Smooth muscle cell (in vitro differentiated cells): Measurements from ENCODE around the gene CHAD. TPM values are rescaled to one million over a fixed set of nuclear protein-coding genes. Genes with fewer than 3 reads are reported as not detected.
A peak's percentile ranks its signal among the peaks of the same experiment; 100 is the strongest.
"Not testable (repeated sequence)": the region's sequence is repeated elsewhere in the genome, so short reads cannot be mapped to it uniquely, and the experiment has no call there.

Source experiments
- DNase-seq: peaks from one replicate; lab custom pipeline; 2025; ENCODE audit not compliant: unreplicated experiment; lab: John Stamatoyannopoulos, UW
- H2AFZ ChIP-seq: fragments of 200-600 bp; sonication (generic); 2 replicates; pipeline ENCODE4 v1.6.0; 2016; ENCODE audit warnings: antibody characterized with exemption, low read depth, mild to moderate bottlenecking
- H3F3A ChIP-seq: fragments of 200-600 bp; sonication (generic); 2 replicates; pipeline ENCODE4 v1.6.0; 2017; ENCODE audit warnings: antibody characterized with exemption, low read depth
- H3K27ac ChIP-seq: fragments of 200-600 bp; sonication (generic); 2 replicates; pipeline ENCODE4 v1.5.1; 2016; ENCODE audit warnings: low read depth, mild to moderate bottlenecking
- H3K27me3 ChIP-seq: fragments of 200-600 bp; sonication (generic); 2 replicates; pipeline ENCODE4 v1.6.1; 2016; ENCODE audit warnings: low read depth, mild to moderate bottlenecking
- H3K36me3 ChIP-seq: fragments of 200-600 bp; sonication (generic); 2 replicates; pipeline ENCODE4 v1.5.1; 2016; ENCODE audit warnings: low read depth
- H3K4me1 ChIP-seq: fragments of 200-600 bp; sonication (generic); 2 replicates; pipeline ENCODE4 v1.5.1; 2016; ENCODE audit warnings: low read depth
- H3K4me2 ChIP-seq: fragments of 200-600 bp; sonication (generic); 2 replicates; pipeline ENCODE4 v1.6.0; 2016; ENCODE audit warnings: mild to moderate bottlenecking
- H3K4me3 ChIP-seq: fragments of 200-600 bp; sonication (generic); 2 replicates; pipeline ENCODE4 v1.5.1; 2016; ENCODE audit warnings: mild to moderate bottlenecking
- H3K79me2 ChIP-seq: fragments of 200-600 bp; sonication (generic); 2 replicates; pipeline ENCODE4 v1.6.0; 2016; ENCODE audit warnings: low read depth, mild to moderate bottlenecking
- H3K9ac ChIP-seq: fragments of 200-600 bp; sonication (generic); 2 replicates; pipeline ENCODE4 v1.6.0; 2016; ENCODE audit warnings: low read depth
- H3K9me3 ChIP-seq: fragments of 200-600 bp; sonication (generic); replicated peaks from 2 replicates; pipeline ENCODE4 v1.5.1; 2016; ENCODE audit warnings: low read depth
- H4K20me1 ChIP-seq: fragments of 200-600 bp; sonication (generic); 2 replicates; pipeline ENCODE4 v1.6.0; 2016; ENCODE audit warnings: low read depth
- CTCF ChIP-seq: fragments of 200-600 bp; sonication (generic); IDR thresholded peaks from 2 replicates; pipeline ENCODE4 v1.5.1; 2017; ENCODE audit warnings: borderline replicate concordance, mild to moderate bottlenecking, antibody characterized with exemption; ENCODE audit not compliant: insufficient read depth, poor library complexity, severe bottlenecking
- WGBS: methylation state at CpG from one replicate; pipeline ENCODE4 v1.1.7; 2016; ENCODE audit warnings: low lambda C conversion rate; 5-methylcytosine and 5-hydroxymethylcytosine counted together
- polyA plus RNA-seq: library from polyadenylated mRNA; unstranded; fragments of >200 nt; fragmentation: Nextera tagmentation; extraction: Ambion mirVana; gene quantifications from 2 replicates; pipeline ENCODE4 v1.2.1, GENCODE V29; 2016
- total RNA-seq: library from RNA; depleted of rRNA; stranded (reverse); fragments of >200 nt; gene quantifications from 2 replicates; pipeline ENCODE4 v1.2.3, GENCODE V29; 2014

CHAD gene
- total and polyA plus RNA-seq, 2 experiments from 2014 or later = 0.43 TPM; not detected in 1

GRCh38 chr17:50421308-50422051 lies 47.2 kb downstream of the CHAD start:
- TF ChIP-seq CTCF = no peak
- H3K9me3 ChIP-seq = no peaks in the 10 kb centered on the region
- peaks cover 9% of the 10 kb centered on the region for H3F3A ChIP-seq
- DNase-seq = no peak
- H3K36me3 ChIP-seq = no peaks in the 10 kb centered on the region
- no peaks in the 10 kb centered on the region for H3K27me3 ChIP-seq
- no peak overlapping the region for H3K27ac ChIP-seq
- peaks cover 7% of the 10 kb centered on the region for H3K4me1 ChIP-seq
- H4K20me1 ChIP-seq = no peaks in the 10 kb centered on the region
- no peak overlapping the region for H3K9ac ChIP-seq
- no peaks in the 10 kb centered on the region for H3K79me2 ChIP-seq
- H3K4me3 ChIP-seq = peak overlapping the region; percentile 10
- H3K4me2 ChIP-seq = no peak overlapping the region
- H2AFZ ChIP-seq = peak overlapping the region; percentile 42
- 93% methylated on average over 3 of the region's 3 CpGs for WGBS

- DNase-seq = no peak
- Histone ChIP-seq H3K9me3 (no peaks in the 10 kb centered on the region), H3K36me3 (no peaks in the 10 kb centered on the region), H2AFZ (no peak overlapping the region), H3K4me2 (no peak overlapping the region), H3K79me2 (no peaks in the 10 kb centered on the region), H3K4me1 (peaks cover 3% of the 10 kb centered on the region), H3K4me3 (no peak overlapping the region), H3K27me3 (no peaks in the 10 kb centered on the region), H4K20me1 (no peaks in the 10 kb centered on the region), H3F3A (peaks cover 7% of the 10 kb centered on the region), H3K9ac (no peak overlapping the region), H3K27ac (no peak overlapping the region)
- WGBS = 91% methylated on average over 6 of the region's 6 CpGs
- TF ChIP-seq CTCF = no peak
Observed at GRCh38 chr17:50420419-50421112, 48.1 kb downstream of the CHAD start.

GRCh38 chr17:50419577-50419976 lies 49.1 kb downstream of the CHAD start:
- H3K4me2 ChIP-seq, H3K36me3 ChIP-seq, H3K9ac ChIP-seq, H3K9me3 ChIP-seq, H3K4me3 ChIP-seq, H3F3A ChIP-seq, H2AFZ ChIP-seq, H4K20me1 ChIP-seq, H3K27ac ChIP-seq, DNase-seq, H3K4me1 ChIP-seq, H3K79me2 ChIP-seq, H3K27me3 ChIP-seq: not testable (repeated sequence)
- WGBS = 97% methylated on average over 10 of the region's 10 CpGs

GRCh38 chr17:50414808-50415207 lies 53.9 kb downstream of the CHAD start:
- no peaks in the 10 kb centered on the region for H3K9me3 ChIP-seq
- no peak overlapping the region for H3K4me3 ChIP-seq
- no peaks in the 10 kb centered on the region for H3K4me1 ChIP-seq
- H3K4me2 ChIP-seq = no peak overlapping the region
- H3K27me3 ChIP-seq = no peaks in the 10 kb centered on the region
- no peaks in the 10 kb centered on the region for H4K20me1 ChIP-seq
- no peak for TF ChIP-seq CTCF
- H3F3A ChIP-seq = no peaks in the 10 kb centered on the region
- H3K36me3 ChIP-seq = no peaks in the 10 kb centered on the region
- H3K79me2 ChIP-seq = no peaks in the 10 kb centered on the region
- 78% methylated on average over 3 of the region's 3 CpGs for WGBS
- H3K27ac ChIP-seq = no peak overlapping the region
- no peak overlapping the region for H3K9ac ChIP-seq
- DNase-seq = no peak
- no peak overlapping the region for H2AFZ ChIP-seq

Other genes starting within 250 kb of the CHAD start
- 1.9 and 7.4 TPM in 2 replicates for gene TMEM92, start 194.4 kb downstream of the CHAD start, total RNA-seq
- gene TMEM92, start 194.4 kb downstream of the CHAD start, polyA plus RNA-seq = 4.8 and 14.4 TPM in 2 replicates
- gene XYLT2, start 122.8 kb downstream of the CHAD start, total RNA-seq = 33.2 and 34.3 TPM in 2 replicates
- gene XYLT2, start 122.8 kb downstream of the CHAD start, polyA plus RNA-seq = 32.3 and 41.4 TPM in 2 replicates
- 62.8 and 69.8 TPM in 2 replicates for gene MRPL27, start 95.7 kb downstream of the CHAD start, total RNA-seq
- 130 and 138 TPM in 2 replicates for gene MRPL27, start 95.7 kb downstream of the CHAD start, polyA plus RNA-seq
- gene EME1, start 95.7 kb downstream of the CHAD start, total RNA-seq = 4.6 and 8.2 TPM in 2 replicates
- 9.6 and 12.9 TPM in 2 replicates for gene EME1, start 95.7 kb downstream of the CHAD start, polyA plus RNA-seq
- 160 and 164 TPM in 2 replicates for gene LRRC59, start 71.4 kb downstream of the CHAD start, total RNA-seq
- 139 and 161 TPM in 2 replicates for gene LRRC59, start 71.4 kb downstream of the CHAD start, polyA plus RNA-seq
- gene ACSF2, start 42.7 kb downstream of the CHAD start, total RNA-seq = 16.8 and 18.6 TPM in 2 replicates
- 13.7 and 21.3 TPM in 2 replicates for gene ACSF2, start 42.7 kb downstream of the CHAD start, polyA plus RNA-seq
- 11.4 and 20.1 TPM in 2 replicates for gene RSAD1, start 10.0 kb upstream of the CHAD start, total RNA-seq
- 21.1 and 25.3 TPM in 2 replicates for gene RSAD1, start 10.0 kb upstream of the CHAD start, polyA plus RNA-seq
- gene MYCBPAP, start 39.6 kb upstream of the CHAD start, total RNA-seq = 0.18 and 0.90 TPM in 2 replicates
- gene MYCBPAP, start 39.6 kb upstream of the CHAD start, polyA plus RNA-seq = 0.97 and 1.4 TPM in 2 replicates
- gene EPN3, start 63.9 kb upstream of the CHAD start, total RNA-seq = 3.9 and 6.3 TPM in 2 replicates
- gene EPN3, start 63.9 kb upstream of the CHAD start, polyA plus RNA-seq = 5.1 and 7.6 TPM in 2 replicates
- gene SPATA20, start 78.3 kb upstream of the CHAD start, total RNA-seq = 62.7 and 107 TPM in 2 replicates
- gene SPATA20, start 78.3 kb upstream of the CHAD start, polyA plus RNA-seq = 61.0 and 64.2 TPM in 2 replicates
- gene CACNA1G, start 91.8 kb upstream of the CHAD start, total RNA-seq = 1.6 and 2.0 TPM in 2 replicates
- 1.5 and 1.7 TPM in 2 replicates for gene CACNA1G, start 91.8 kb upstream of the CHAD start, polyA plus RNA-seq
- 1.3 and 4.3 TPM in 2 replicates for gene ABCC3, start 166.0 kb upstream of the CHAD start, total RNA-seq
- 1.3 and 6.3 TPM in 2 replicates for gene ABCC3, start 166.0 kb upstream of the CHAD start, polyA plus RNA-seq
- gene ANKRD40, start 239.0 kb upstream of the CHAD start, total RNA-seq = 17.6 and 19.5 TPM in 2 replicates
- gene ANKRD40, start 239.0 kb upstream of the CHAD start, polyA plus RNA-seq = 8.2 and 10.1 TPM in 2 replicates